HepG2 (cell line): ENCODE results near the gene INF2. TPM values are rescaled to one million over a fixed set of nuclear protein-coding genes. Genes with fewer than 3 reads are reported as not detected.

Experiments
- LRRFIP1 ChIP-seq: sonication (generic); formaldehyde crosslinking; conservative IDR thresholded peaks from 2 replicates; pipeline ENCODE4 v1.4.0; 2020; ENCODE audit warnings: missing genetic modification reagents
- MED1 ChIP-seq: sonication (generic); formaldehyde crosslinking; IDR thresholded peaks from 2 replicates; pipeline ENCODE4 v1.4.0; 2020; ENCODE audit warnings: missing genetic modification reagents
- PRDM10 ChIP-seq: sonication (generic); formaldehyde crosslinking; IDR thresholded peaks from 2 replicates; pipeline ENCODE4 v1.4.0; 2020; ENCODE audit warnings: low read depth, missing genetic modification reagents
- SP4 ChIP-seq: sonication (generic); formaldehyde crosslinking; IDR thresholded peaks from 2 replicates; pipeline ENCODE4 v1.8.1; 2023; ENCODE audit warnings: mild to moderate bottlenecking, missing genetic modification reagents
- SRY ChIP-seq: sonication (generic); formaldehyde crosslinking; IDR thresholded peaks from 2 replicates; pipeline ENCODE4 v1.8.0; 2022; ENCODE audit warnings: mild to moderate bottlenecking, missing genetic modification reagents
- SSRP1 ChIP-seq: IDR thresholded peaks from 2 replicates; pipeline ENCODE4 v1.6.1; 2016; ENCODE audit warnings: control low read depth
- TBL1XR1 ChIP-seq: fragments of 150-350 bp; IDR thresholded peaks from 2 replicates; pipeline ENCODE4 v1.6.1; 2014; ENCODE audit warnings: borderline replicate concordance, low read length; ENCODE audit not compliant: partially characterized antibody
- ZFP62 ChIP-seq: sonication (generic); formaldehyde crosslinking; IDR thresholded peaks from 2 replicates; pipeline ENCODE4 v1.4.0; 2020; ENCODE audit warnings: missing genetic modification reagents
- ZIK1 ChIP-seq: sonication (generic); formaldehyde crosslinking; IDR thresholded peaks from 2 replicates; pipeline ENCODE4 v1.5.0; 2020; ENCODE audit warnings: mild to moderate bottlenecking, low read depth, missing genetic modification reagents, borderline replicate concordance
- ZSCAN30 ChIP-seq: sonication (generic); formaldehyde crosslinking; IDR thresholded peaks from 2 replicates; pipeline ENCODE4 v1.5.0; 2020; ENCODE audit warnings: mild to moderate bottlenecking, missing genetic modification reagents
- polyA plus RNA-seq, 8 experiments: library from polyadenylated mRNA; depleted of rRNA in 3 of 8; stranded (reverse) in 7 of 8; unstranded in 1 of 8; fragments of >200 nt; fragmentation: Illumina TruSeq in 4 of 8; extraction: Trizol in 4 of 8; gene quantifications; 2 replicates each; pipeline versions ENCODE4 v1.2.1 to v1.2.3, GENCODE V29; 2011 to 2016; ENCODE audit warnings: low read depth in 4 of 8, missing spikeins in 1 of 8, mixed read lengths in 1 of 8; ENCODE audit not compliant: insufficient read depth in 1 of 8
- total RNA-seq, 5 experiments: library from RNA; depleted of rRNA; stranded (reverse); fragments of >200 nt; fragmentation: Illumina TruSeq; extraction: Trizol; gene quantifications; 2 replicates each; pipeline ENCODE4 v1.2.3, GENCODE V29; 2016; ENCODE audit warnings: low read depth in 1 of 5
- TF ChIP-seq, protein P1 (sequence below), 2 experiments: sonication (generic) in 1 of 2; formaldehyde crosslinking in 1 of 2; IDR thresholded peaks; 2 replicates each; pipeline versions ENCODE4 v1.6.1 to v1.9.0; 2014 to 2022; ENCODE audit warnings: antibody characterized with exemption in 1 of 2, borderline replicate concordance in 1 of 2, inconsistent platforms in 1 of 2, low read depth in 1 of 2, missing genetic modification reagents in 1 of 2
- TF ChIP-seq, protein P2 (sequence below): sonication (generic); formaldehyde crosslinking; IDR thresholded peaks from 2 replicates; pipeline ENCODE4 v1.8.1; 2023; ENCODE audit warnings: mild to moderate bottlenecking, moderate library complexity, missing genetic modification reagents
- TF ChIP-seq, protein P3 (sequence below): fragments of 450-650 bp; IDR thresholded peaks from 2 replicates; pipeline ENCODE4 v1.6.1; 2016

Gene INF2
- total and polyA plus RNA-seq, 2 of the 13 experiments (the other 11 are each of a cell fraction or from before 2014, with no cell fraction given), result 16.4 to 26.4 TPM

DNA sequence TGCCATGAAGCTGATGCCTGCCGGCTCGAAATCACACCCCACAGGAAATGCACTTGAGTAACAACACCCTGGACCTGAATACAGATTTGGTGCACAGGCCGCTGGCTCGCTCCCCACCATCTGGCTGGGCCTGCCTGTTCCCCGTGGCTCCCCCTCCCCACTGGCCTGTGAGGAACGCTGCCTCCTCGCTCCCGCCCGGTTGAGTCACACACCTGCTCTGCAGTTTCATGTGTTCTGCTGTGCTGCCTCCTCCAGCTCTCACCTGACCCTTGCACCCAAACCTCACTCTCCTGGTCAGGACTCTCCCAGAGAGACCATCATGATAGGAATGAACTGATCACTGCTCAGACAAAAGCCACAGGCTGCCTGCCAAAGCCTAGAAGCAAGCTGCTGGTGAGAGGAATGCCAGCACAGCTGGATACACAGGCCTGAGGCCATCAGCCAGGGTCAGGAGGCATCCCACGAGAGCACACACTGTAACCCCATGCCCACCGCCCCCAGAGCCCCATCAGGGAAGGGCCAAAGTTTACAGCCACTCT is 59.8 kb downstream of the INF2 start (continued):
- TF ChIP-seq PRDM10 (CRISPR knock-in tag), result no peak
- TF ChIP-seq, protein P1, sequence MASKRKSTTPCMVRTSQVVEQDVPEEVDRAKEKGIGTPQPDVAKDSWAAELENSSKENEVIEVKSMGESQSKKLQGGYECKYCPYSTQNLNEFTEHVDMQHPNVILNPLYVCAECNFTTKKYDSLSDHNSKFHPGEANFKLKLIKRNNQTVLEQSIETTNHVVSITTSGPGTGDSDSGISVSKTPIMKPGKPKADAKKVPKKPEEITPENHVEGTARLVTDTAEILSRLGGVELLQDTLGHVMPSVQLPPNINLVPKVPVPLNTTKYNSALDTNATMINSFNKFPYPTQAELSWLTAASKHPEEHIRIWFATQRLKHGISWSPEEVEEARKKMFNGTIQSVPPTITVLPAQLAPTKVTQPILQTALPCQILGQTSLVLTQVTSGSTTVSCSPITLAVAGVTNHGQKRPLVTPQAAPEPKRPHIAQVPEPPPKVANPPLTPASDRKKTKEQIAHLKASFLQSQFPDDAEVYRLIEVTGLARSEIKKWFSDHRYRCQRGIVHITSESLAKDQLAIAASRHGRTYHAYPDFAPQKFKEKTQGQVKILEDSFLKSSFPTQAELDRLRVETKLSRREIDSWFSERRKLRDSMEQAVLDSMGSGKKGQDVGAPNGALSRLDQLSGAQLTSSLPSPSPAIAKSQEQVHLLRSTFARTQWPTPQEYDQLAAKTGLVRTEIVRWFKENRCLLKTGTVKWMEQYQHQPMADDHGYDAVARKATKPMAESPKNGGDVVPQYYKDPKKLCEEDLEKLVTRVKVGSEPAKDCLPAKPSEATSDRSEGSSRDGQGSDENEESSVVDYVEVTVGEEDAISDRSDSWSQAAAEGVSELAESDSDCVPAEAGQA (IDR thresholded peaks at IDR 0.05; ENCODE audit: low read depth), result peak; percentile 38; the same call in 1 of the 2 replicates
- TF ChIP-seq, protein P1 (CRISPR knock-in tag; IDR thresholded peaks at IDR 0.05; ENCODE audit: borderline replicate concordance), result no peak
- TF ChIP-seq SP4, result no peak
- TF ChIP-seq MED1 (CRISPR knock-in tag), result peak; percentile 76
- no peak for TF ChIP-seq TBL1XR1
- no peak for TF ChIP-seq ZFP62 (CRISPR knock-in tag)
- no peak for TF ChIP-seq SRY (CRISPR knock-in tag)
- no peak for TF ChIP-seq ZSCAN30 (CRISPR knock-in tag)
- TF ChIP-seq SSRP1 (CRISPR knock-in tag), result no peak
- TF ChIP-seq, protein P2, sequence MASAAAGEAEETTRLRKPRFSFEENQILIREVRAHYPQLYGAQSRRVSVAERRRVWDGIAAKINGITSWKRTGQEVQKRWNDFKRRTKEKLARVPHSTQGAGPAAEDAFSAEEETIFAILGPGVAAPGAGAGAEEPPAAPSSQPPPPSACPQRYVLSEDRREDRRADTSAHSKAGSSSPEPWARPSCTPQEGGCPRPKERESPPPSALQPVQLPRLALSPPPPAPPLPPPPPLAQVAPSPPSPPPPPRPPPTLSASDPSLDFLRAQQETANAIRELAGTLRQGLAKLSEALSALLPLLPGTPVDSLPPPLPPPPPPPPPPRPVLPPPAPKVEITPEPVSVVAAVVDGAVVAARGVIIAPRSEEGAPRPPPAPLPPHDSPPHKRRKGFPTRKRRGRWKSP (CRISPR knock-in tag), result no peak
- no peak for TF ChIP-seq ZIK1 (CRISPR knock-in tag)
- TF ChIP-seq LRRFIP1 (CRISPR knock-in tag), result no peak
- TF ChIP-seq, protein P3, sequence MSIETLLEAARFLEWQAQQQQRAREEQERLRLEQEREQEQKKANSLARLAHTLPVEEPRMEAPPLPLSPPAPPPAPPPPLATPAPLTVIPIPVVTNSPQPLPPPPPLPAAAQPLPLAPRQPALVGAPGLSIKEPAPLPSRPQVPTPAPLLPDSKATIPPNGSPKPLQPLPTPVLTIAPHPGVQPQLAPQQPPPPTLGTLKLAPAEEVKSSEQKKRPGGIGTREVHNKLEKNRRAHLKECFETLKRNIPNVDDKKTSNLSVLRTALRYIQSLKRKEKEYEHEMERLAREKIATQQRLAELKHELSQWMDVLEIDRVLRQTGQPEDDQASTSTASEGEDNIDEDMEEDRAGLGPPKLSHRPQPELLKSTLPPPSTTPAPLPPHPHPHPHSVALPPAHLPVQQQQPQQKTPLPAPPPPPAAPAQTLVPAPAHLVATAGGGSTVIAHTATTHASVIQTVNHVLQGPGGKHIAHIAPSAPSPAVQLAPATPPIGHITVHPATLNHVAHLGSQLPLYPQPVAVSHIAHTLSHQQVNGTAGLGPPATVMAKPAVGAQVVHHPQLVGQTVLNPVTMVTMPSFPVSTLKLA, result 0 out of 2 replicates have a peak, but pooled peaks have one; percentile 15
